GM12892 (cell line): ENCODE data around the gene IL4R.

Source experiments
- POLR2A ChIP-seq: IDR thresholded peaks from 2 replicates; pipeline ENCODE4 v1.6.1; 2011; ENCODE audit warnings: low read depth, low read length, control low read depth
- POLR2AphosphoS5 ChIP-seq: IDR thresholded peaks from 2 replicates; pipeline ENCODE4 v1.6.1; 2011; ENCODE audit warnings: low read depth, low read length, control low read depth
- TAF1 ChIP-seq: IDR thresholded peaks from 2 replicates; pipeline ENCODE4 v1.6.1; 2011; ENCODE audit warnings: low read depth, mild to moderate bottlenecking, control low read depth, low read length, borderline replicate concordance

- TF ChIP-seq POLR2A (no peak; the same call in 1 of the 2 replicates), TAF1 (no peak), POLR2AphosphoS5 (peak; percentile 16; the same call in 1 of the 2 replicates)
Observed at GRCh38 chr16:27398894-27399853, 85.4 kb downstream of the IL4R start.
